Left lung (tissue), 10 donors: ENCODE data around the gene TCEAL8. TPM values are rescaled to one million over a fixed set of nuclear protein-coding genes. Genes with fewer than 3 reads are reported as not detected.
"Not testable (repeated sequence)": the region's sequence is repeated elsewhere in the genome, so short reads cannot be mapped to it uniquely, and the experiment has no call there.

Experiments used
- ATAC-seq: fragments of 200-7000 bp; cut with Tn5 transposase; one replicate; pipeline ENCODE4 v1.9.1; 2020; ENCODE audit warnings: moderate library complexity
- DNase-seq, 4 donors: peaks; one replicate each; pipeline ENCODE4 v3.0.0-alpha.2; 2013 to 2020
- H3K27ac ChIP-seq, 2 donors: fragments of 200-600 bp; sonication (generic) in 1 of 2; one replicate each; pipeline versions ENCODE4 v1.5.0 to v1.8.0; 2020 to 2021
- H3K27me3 ChIP-seq, 2 donors: fragments of 200-600 bp; sonication (generic) in 1 of 2; one replicate each; pipeline versions ENCODE4 v1.5.0 to v1.8.0; 2020 to 2021
- H3K36me3 ChIP-seq, 2 donors: fragments of 200-600 bp; sonication (generic) in 1 of 2; one replicate each; pipeline versions ENCODE4 v1.5.0 to v1.8.0; 2020 to 2021
- H3K4me1 ChIP-seq, 2 donors: fragments of 200-600 bp; one replicate each; pipeline ENCODE4 v1.8.0; 2021
- H3K4me3 ChIP-seq, 2 donors: fragments of 200-600 bp; sonication (generic) in 1 of 2; one replicate each; pipeline versions ENCODE4 v1.5.0 to v1.8.0; 2020 to 2021; ENCODE audit warnings: mild to moderate bottlenecking in 1 of 2
- H3K9me3 ChIP-seq, 2 donors: fragments of 200-600 bp; sonication (generic) in 1 of 2; one replicate each; pipeline versions ENCODE4 v1.5.0 to v1.8.0; 2020 to 2021
- intact Hi-C, 2 donors: fragments of 100-400 bp; cut with DNase I; formaldehyde crosslinking; loops; one replicate each; pipeline versions ENCODE4 v1.11.2 to v1.14.2; 2022
- polyA plus RNA-seq, 6 donors: library from polyadenylated mRNA; unstranded; fragments of 120-200 nt; gene quantifications; one replicate each; pipeline ENCODE4 v1.2.1, GENCODE V29; 2013; ENCODE audit not compliant: insufficient read length in 6 of 6
- total RNA-seq, 2 donors: library from RNA; stranded (reverse); fragmentation: NEBNext Ultra II Directional; extraction: Animal tissue kit (Norgen Biotek cat#: 25700); gene quantifications; one replicate each; pipeline ENCODE4 v1.2.1, GENCODE V29; 2021
- TF ChIP-seq, protein P1 (sequence below), 2 donors: fragments of 200-600 bp; sonication (generic) in 1 of 2; IDR thresholded peaks; one replicate each; pipeline versions ENCODE4 v1.5.0 to v1.8.0; 2021; ENCODE audit warnings: antibody characterized with exemption in 2 of 2
- donor health status: DM: no; HTN: yes; CAD: no.
- donor health status: DM: no; HTN: no; CAD: no.

TCEAL8 gene
- total and polyA plus RNA-seq, 8 donors, result 51.7 to 120 (median 111) TPM

DNA sequence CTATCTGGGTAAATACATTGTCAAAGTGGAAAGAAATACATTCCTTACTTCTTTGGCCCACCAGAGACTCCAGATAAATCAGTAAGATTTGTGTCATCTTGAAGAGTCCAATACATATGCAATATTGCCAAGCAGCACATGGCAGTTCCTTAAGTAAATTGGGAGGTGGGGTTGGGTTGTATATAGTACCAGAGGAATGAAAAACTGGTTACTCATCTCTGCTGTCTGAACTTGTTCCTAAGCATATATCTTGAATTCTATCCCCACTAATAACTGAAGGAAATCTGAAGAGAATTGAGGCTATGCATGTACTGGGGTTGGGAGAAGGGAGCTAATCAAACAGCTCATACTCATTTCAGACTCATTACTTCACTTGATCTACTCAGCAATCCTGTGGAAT lies 14.8 kb downstream of the TCEAL8 start:
- Histone ChIP-seq H3K27ac (no peak overlapping the region), H3K27me3 (peaks cover 0 to 5% of the 10 kb centered on the region in 2 donors), H3K4me1 (no peaks in the 10 kb centered on the region), H3K9me3 (no peaks in the 10 kb centered on the region), H3K36me3 (no peaks in the 10 kb centered on the region), H3K4me3 (no peak overlapping the region)
- TF ChIP-seq, protein P1, sequence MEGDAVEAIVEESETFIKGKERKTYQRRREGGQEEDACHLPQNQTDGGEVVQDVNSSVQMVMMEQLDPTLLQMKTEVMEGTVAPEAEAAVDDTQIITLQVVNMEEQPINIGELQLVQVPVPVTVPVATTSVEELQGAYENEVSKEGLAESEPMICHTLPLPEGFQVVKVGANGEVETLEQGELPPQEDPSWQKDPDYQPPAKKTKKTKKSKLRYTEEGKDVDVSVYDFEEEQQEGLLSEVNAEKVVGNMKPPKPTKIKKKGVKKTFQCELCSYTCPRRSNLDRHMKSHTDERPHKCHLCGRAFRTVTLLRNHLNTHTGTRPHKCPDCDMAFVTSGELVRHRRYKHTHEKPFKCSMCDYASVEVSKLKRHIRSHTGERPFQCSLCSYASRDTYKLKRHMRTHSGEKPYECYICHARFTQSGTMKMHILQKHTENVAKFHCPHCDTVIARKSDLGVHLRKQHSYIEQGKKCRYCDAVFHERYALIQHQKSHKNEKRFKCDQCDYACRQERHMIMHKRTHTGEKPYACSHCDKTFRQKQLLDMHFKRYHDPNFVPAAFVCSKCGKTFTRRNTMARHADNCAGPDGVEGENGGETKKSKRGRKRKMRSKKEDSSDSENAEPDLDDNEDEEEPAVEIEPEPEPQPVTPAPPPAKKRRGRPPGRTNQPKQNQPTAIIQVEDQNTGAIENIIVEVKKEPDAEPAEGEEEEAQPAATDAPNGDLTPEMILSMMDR (IDR thresholded peaks at IDR 0.05), result no peak
- ATAC-seq (no peak), DNase-seq (no peak)
- intact Hi-C loops, result no loop called here

- TF ChIP-seq, protein P1 (IDR thresholded peaks at IDR 0.05), result no peak
- Histone ChIP-seq H3K27me3 (peaks cover 0 to 5% of the 10 kb centered on the region in 2 donors), H3K4me1 (no peaks in the 10 kb centered on the region), H3K9me3 (no peaks in the 10 kb centered on the region), H3K4me3 (no peak overlapping the region), H3K27ac (no peak overlapping the region), H3K36me3 (no peaks in the 10 kb centered on the region)
- DNase-seq, result no peak
- intact Hi-C loops, result no loop called here
- no peak for ATAC-seq
Observed at GRCh38 chrX:103236296-103236695, 18.7 kb downstream of the TCEAL8 start.

DNA sequence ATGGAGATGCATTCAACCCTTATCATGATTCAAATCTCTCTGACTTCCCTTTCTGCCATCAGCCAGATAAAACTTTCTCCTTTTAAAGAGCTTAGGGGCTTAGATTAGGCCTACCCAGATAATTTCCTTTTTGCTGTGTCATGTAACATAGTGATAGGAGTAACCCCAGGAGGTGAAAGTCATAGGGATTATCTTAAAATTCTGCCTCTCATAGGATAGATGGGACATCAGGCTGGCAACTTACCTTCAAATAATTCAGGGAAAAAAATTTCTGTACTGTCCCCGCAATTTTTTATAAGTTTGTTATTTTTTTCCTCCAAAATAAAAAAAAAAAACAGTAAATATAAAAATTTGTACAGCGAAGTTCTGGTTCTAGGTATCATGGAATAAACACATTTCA lies 19.3 kb downstream of the TCEAL8 start:
- H3K4me3 ChIP-seq, intact Hi-C loops, H3K4me1 ChIP-seq, ATAC-seq, H3K9me3 ChIP-seq, H3K27ac ChIP-seq, DNase-seq, H3K36me3 ChIP-seq: not testable (repeated sequence)
- H3K27me3 ChIP-seq, result peaks cover 0 to 10% of the 10 kb centered on the region in 2 donors

DNA sequence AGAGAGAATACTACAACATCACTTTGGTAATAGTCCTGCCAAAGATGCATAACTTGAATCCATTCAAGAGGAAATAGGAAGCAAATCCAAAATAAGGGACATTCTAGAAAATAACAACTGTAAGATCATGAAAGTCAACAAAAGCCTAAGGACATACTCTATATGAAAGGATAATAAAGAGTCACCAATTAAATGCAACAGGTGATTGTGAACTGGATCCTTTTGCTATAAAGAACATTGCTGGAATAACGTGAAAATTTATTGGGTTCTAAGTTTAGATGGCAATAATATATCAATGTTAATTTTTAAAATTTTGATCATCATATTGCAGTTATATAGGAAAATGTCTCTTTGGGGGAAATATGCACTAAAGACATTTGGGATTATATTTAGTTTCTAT lies 20.1 kb downstream of the TCEAL8 start:
- DNase-seq, result no peak
- Histone ChIP-seq H3K27me3 (peaks cover 0 to 10% of the 10 kb centered on the region in 2 donors), H3K36me3 (no peaks in the 10 kb centered on the region), H3K4me1 (no peaks in the 10 kb centered on the region), H3K4me3 (no peak overlapping the region), H3K9me3 (no peaks in the 10 kb centered on the region), H3K27ac (no peak overlapping the region)
- ATAC-seq, result no peak
- intact Hi-C loops, result no loop called here
- TF ChIP-seq, protein P1 (IDR thresholded peaks at IDR 0.05), result no peak

DNA sequence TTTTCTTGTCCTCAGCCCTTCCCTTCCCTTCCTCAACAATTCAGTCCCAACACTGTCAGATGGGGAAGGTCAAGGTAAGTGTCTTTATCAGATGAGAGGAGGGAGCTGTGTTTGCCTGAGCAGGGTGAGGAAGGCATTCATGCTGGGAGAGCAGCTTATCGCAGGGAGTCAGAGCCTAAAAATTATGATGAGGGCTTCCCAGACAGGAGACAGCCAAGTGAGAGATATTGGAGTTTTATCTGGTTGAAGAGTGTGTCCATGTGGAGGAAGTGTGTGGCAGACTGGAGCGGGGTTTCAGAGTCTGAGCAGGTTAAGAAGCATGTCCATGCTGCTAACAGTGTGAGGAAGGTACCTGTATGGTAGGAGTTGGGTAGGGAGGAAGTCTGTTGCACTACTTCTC lies 21.7 kb downstream of the TCEAL8 start:
- Histone ChIP-seq H3K9me3 (no peaks in the 10 kb centered on the region), H3K36me3 (no peaks in the 10 kb centered on the region), H3K27ac (no peak overlapping the region), H3K4me3 (no peak overlapping the region), H3K4me1 (no peaks in the 10 kb centered on the region), H3K27me3 (peaks cover 0 to 5% of the 10 kb centered on the region in 2 donors)
- no peak for ATAC-seq
- no peak for DNase-seq
- intact Hi-C loops, result no loop called here
- TF ChIP-seq, protein P1 (IDR thresholded peaks at IDR 0.05), result no peak

DNA sequence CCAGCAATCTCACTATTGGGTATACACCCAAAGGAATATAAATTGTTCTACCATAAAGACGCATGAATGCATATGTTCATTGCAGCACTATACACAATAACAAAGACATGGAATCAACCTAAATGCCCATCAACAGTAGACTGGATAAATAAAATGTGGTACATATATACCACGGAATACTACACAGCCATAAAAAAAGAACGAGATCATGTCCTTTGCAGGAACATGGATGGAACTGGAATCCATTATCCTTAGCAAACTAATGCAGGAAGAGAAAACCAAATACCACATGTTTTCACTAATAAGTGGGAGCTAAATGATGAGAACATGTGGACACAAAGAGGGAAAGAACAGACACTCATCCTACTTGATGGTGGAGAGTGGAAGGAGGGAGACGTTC lies 29.0 kb downstream of the TCEAL8 start:
- H3K4me3 ChIP-seq, intact Hi-C loops, DNase-seq, H3K27me3 ChIP-seq, H3K9me3 ChIP-seq, ATAC-seq, H3K4me1 ChIP-seq, H3K36me3 ChIP-seq, H3K27ac ChIP-seq: not testable (repeated sequence)
